GM20000 (cell line): ENCODE data around the gene RBCK1.
"Not testable (repeated sequence)": the region's sequence is repeated elsewhere in the genome, so short reads cannot be mapped to it uniquely, and the experiment has no call there.

Experiments used
- DNase-seq: peaks from one replicate; pipeline ENCODE4 v3.0.0; 2012; ENCODE audit warnings: low spot score
- CTCF ChIP-seq: IDR thresholded peaks from 2 replicates; pipeline ENCODE4 v1.5.1; 2012; ENCODE audit warnings: mild to moderate bottlenecking, control low read depth; ENCODE audit errors: extremely low read depth, missing control alignments

The RBCK1 gene

DNA sequence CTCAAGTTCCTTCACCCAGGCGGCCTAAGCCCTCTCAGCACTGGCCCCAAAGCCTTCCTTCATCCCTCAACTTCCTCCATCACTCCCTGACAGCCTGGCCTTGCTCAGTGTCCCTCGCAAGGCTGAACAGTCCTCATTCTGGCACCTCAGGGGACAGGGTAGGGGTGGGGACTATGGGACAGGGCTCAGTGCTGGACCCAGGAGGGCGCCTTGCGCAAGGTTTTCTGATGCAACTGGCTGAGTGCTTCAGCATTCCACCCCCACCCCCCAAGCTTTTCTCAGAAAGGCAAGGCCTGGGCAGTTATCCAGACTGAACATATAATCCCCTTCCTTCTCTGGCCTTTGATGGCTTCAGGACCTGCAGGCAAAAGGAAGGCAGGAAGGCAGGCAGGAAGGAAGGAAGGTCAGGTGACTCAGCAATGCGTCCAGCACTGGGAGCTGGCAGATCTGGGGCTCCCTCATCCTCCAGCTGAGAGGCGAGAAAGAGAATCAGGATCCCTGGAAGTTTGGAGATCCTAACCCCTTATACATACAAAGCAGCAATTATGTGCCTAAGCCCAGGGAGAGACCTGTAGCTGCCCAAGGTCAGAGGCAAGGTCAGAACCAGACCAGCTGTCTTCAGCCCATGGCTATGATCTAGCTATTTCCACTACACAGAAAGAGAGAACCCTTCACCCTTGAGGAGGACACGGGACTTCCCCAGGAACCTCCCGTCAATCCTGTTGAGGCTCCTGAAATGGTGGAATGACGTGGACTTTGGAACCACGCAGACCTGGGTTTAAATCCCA is 36.1 kb upstream of the RBCK1 start:
- DNase-seq, result no peak
- TF ChIP-seq CTCF, result no peak

DNA sequence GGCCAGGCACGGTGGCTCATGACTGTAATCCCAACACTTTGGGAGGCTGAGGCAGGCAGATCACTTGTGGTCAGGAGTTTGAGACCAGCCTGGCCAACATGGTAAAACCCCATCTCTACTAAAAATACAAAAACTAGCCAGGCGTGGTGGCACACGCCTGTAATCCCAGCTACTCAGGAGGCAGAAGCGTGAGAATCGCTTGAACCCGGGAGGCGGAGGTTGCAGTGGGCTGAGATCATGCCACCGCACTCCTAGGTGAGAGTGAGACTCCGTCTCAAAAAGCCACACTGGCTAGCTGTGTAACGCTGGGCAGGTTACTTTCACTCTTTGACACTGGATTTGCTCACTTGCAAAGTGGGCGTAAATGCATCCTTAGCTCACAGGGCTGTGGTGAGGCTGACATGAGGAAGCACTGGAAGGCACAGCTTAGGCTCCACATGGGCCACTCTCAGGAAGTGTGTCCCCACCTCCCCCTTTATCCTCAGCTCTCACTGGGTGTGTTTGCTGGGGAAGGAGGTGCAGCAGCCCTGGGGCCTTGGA is 35.5 kb upstream of the RBCK1 start:
- DNase-seq, result not testable (repeated sequence)

GRCh38 chr20:373171-373890 is 34.8 kb upstream of the RBCK1 start:
- DNase-seq, result no peak
- TF ChIP-seq CTCF, result no peak

DNA sequence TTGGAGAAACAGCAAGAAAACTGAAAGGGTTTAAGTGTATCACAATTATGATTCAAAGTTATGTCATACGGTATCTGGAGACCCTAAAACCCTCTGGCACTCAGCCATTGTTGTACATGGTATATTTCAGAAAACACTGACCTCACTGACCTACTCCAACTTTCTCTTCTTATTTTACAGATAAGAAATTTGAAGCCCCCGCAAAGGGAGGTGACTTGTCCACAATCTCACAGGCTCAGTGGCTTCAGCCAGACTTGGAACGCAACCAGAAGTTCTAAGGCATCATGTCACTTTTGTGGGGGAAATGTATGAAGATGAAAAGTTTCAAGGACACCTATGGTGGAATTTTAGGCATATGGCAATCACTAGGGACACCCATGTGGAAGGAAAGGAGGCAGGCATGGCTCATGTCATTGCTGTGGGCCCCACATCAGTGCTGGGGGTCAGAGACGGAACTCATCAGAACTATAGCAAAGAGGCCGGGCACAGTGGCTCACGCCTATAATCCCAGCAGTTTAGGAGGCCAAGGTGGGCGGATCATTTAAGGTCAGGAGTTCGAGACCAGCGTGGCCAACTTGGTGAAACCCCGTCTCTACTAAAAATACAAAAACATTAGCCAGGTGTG is 32.7 kb upstream of the RBCK1 start:
- no peak for TF ChIP-seq CTCF
- no peak for DNase-seq

DNA sequence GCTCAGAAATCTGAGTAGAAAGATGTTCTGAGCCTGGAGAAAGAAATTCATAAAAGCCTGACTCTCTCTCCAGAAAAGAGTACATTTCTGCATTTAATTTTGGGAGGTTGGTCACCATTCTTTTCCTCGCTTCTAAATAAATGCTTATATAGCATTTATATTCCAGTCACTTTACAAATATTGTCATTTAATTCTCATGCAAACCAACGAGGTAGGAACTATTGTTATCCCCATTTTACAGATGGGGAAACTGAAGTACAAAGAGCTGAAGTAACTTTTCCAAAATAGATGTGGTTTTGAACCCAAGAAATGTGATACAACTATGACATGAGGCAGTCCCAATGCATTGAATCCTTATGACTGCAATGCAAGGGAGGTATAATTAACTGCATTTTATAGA is 32.0 kb upstream of the RBCK1 start:
- DNase-seq, result no peak
- TF ChIP-seq CTCF, result no peak

DNA sequence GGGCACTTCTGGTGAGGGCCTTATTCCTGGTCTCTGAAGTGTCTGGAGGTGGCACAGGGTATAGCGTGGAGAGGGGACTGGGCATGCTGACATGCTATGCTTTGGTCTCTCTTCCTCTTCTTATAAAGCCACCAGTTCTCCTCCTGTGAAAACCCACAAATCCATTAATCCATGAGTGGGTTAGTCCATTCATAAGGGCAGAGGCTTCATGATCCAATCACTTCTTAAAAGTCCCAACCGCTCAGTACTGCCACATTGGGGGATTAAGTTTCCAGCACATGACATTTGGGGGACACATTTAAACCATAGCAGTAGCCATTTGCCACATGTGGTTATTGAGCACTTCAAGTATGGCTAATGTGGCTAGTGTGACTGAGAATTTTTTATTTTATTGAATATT is 31.3 kb upstream of the RBCK1 start:
- no peak for DNase-seq
- TF ChIP-seq CTCF, result no peak

DNA sequence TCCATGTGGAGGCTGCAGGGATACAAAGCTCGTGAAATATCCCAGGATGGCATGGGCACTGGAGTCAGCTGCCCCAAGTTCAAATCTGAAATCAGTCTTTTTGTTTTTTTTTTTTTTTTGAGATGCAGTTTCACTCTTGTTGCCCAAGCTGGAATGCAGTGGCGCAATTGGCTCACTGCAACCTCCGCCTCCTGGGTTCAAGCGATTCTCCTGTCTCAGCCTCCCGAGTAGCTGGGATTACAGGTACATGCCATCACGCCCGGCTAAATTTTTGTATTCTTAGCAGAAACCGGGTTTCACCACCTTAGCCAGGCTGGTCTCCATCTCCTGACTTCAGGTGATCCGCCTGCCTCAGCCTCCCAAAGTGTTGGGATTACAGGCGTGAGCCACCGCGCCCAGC is 30.5 kb upstream of the RBCK1 start:
- DNase-seq, result not testable (repeated sequence)

DNA sequence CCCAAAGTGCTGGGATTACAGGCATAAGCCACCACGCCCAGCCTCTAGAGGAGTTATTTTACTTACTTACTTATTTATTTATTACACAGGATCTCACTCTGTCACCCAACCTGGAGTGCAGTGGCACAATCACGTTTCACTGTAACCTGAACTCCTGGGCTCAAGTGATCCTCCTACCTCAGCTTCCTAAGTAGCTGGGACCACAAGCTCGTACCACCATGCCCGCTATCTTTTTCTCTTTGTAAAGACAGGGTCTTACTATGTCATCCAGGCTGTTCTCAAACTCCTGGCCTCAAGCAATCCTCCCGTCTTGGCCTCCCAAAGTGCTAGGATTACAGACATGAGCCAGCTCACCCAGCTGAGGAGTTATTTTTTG is 29.1 kb upstream of the RBCK1 start:
- no peak for TF ChIP-seq CTCF
- DNase-seq, result no peak
